Measurements from ENCODE around the gene PVRIG.
"Not testable (repeated sequence)": the region's sequence is repeated elsewhere in the genome, so short reads cannot be mapped to it uniquely, and the experiment has no call there.

GRCh38 chr7:100214356-100214755, 5.4 kb upstream of the PVRIG start:
- TF ChIP-seq CTCF (IDR thresholded peaks at IDR 0.05; ENCODE audit: insufficient read depth, low read depth, low read length); EZH2 (IDR thresholded peaks at IDR 0.05; ENCODE audit: insufficient read depth, low read length): not testable (repeated sequence)

Measured in astrocyte (in vitro differentiated cells and primary cell).